ENCODE measurements around the gene EDIL3. TPM values are rescaled to one million over a fixed set of nuclear protein-coding genes. Genes with fewer than 3 reads are reported as not detected.

The EDIL3 gene
- total and polyA plus RNA-seq, 2 donors (not counting 1 experiment from before 2014, with no cell fraction given): 12.1 to 149 TPM

GRCh38 chr5:83914662-83915418, 469.8 kb downstream of the EDIL3 start:
- no peak overlapping the region for H3K27ac ChIP-seq (ENCODE audit: insufficient read depth, low read length)
- H4K20me1 ChIP-seq (ENCODE audit: control insufficient read depth, extremely low read depth, insufficient read depth, low read length): no peaks in the 10 kb centered on the region
- no peak overlapping the region for H3K4me2 ChIP-seq (ENCODE audit: extremely low read depth, insufficient read depth, low read length)
- H3K4me1 ChIP-seq (ENCODE audit: control insufficient read depth, extremely low read depth, insufficient read depth, low read length): no peaks in the 10 kb centered on the region
- no peak overlapping the region for H2AFZ ChIP-seq (ENCODE audit: low read length)
- H3K36me3 ChIP-seq (ENCODE audit: control insufficient read depth, insufficient read depth, low read length): no peaks in the 10 kb centered on the region
- H3K27me3 ChIP-seq (ENCODE audit: control insufficient read depth, insufficient read depth, low read length): no peaks in the 10 kb centered on the region
- no peaks in the 10 kb centered on the region for H3K79me2 ChIP-seq (ENCODE audit: control insufficient read depth, insufficient read depth, low read length)
- TF ChIP-seq, protein P1, sequence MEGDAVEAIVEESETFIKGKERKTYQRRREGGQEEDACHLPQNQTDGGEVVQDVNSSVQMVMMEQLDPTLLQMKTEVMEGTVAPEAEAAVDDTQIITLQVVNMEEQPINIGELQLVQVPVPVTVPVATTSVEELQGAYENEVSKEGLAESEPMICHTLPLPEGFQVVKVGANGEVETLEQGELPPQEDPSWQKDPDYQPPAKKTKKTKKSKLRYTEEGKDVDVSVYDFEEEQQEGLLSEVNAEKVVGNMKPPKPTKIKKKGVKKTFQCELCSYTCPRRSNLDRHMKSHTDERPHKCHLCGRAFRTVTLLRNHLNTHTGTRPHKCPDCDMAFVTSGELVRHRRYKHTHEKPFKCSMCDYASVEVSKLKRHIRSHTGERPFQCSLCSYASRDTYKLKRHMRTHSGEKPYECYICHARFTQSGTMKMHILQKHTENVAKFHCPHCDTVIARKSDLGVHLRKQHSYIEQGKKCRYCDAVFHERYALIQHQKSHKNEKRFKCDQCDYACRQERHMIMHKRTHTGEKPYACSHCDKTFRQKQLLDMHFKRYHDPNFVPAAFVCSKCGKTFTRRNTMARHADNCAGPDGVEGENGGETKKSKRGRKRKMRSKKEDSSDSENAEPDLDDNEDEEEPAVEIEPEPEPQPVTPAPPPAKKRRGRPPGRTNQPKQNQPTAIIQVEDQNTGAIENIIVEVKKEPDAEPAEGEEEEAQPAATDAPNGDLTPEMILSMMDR (conservative IDR thresholded peaks at IDR 0.05 in 1 of 2, IDR thresholded peaks at IDR 0.05 in 1 of 2; ENCODE audit: low read depth in 1 of 2, low read length in 2 of 2): no peak
- TF ChIP-seq EZH2 (IDR thresholded peaks at IDR 0.05; ENCODE audit: low read length, missing control alignments): no peak
- no peak overlapping the region for H3K4me3 ChIP-seq (replicated peaks in 1 of 4; ENCODE audit: control extremely low read depth in 1 of 4, insufficient read depth in 1 of 4, low read depth in 3 of 4, low read length in 4 of 4)
- no peak overlapping the region for H3K9ac ChIP-seq (ENCODE audit: insufficient read depth, low read length)
- DNase-seq (ENCODE audit: low read depth in 2 of 2): peak in 1 of 2 donors; percentile 88
- no peaks in the 10 kb centered on the region for H3K9me3 ChIP-seq (ENCODE audit: control insufficient read depth, insufficient read depth, low read depth, low read length)

GRCh38 chr5:83914199-83914598, 470.5 kb downstream of the EDIL3 start:
- Histone ChIP-seq H4K20me1 (ENCODE audit: control insufficient read depth, extremely low read depth, insufficient read depth, low read length) (no peaks in the 10 kb centered on the region), H2AFZ (ENCODE audit: low read length) (no peak overlapping the region), H3K27me3 (ENCODE audit: control insufficient read depth, insufficient read depth, low read length) (no peaks in the 10 kb centered on the region), H3K79me2 (ENCODE audit: control insufficient read depth, insufficient read depth, low read length) (no peaks in the 10 kb centered on the region), H3K4me1 (ENCODE audit: control insufficient read depth, extremely low read depth, insufficient read depth, low read length) (no peaks in the 10 kb centered on the region), H3K4me2 (ENCODE audit: extremely low read depth, insufficient read depth, low read length) (no peak overlapping the region), H3K36me3 (ENCODE audit: control insufficient read depth, insufficient read depth, low read length) (no peaks in the 10 kb centered on the region), H3K9me3 (ENCODE audit: control insufficient read depth, insufficient read depth, low read depth, low read length) (no peaks in the 10 kb centered on the region), H3K4me3 (replicated peaks in 1 of 4; ENCODE audit: control extremely low read depth in 1 of 4, insufficient read depth in 1 of 4, low read depth in 3 of 4, low read length in 4 of 4) (no peak overlapping the region), H3K9ac (ENCODE audit: insufficient read depth, low read length) (no peak overlapping the region), H3K27ac (ENCODE audit: insufficient read depth, low read length) (no peak overlapping the region)
- no peak for TF ChIP-seq EZH2 (IDR thresholded peaks at IDR 0.05; ENCODE audit: low read length, missing control alignments)
- TF ChIP-seq, protein P1 (conservative IDR thresholded peaks at IDR 0.05 in 1 of 2, IDR thresholded peaks at IDR 0.05 in 1 of 2; ENCODE audit: low read depth in 1 of 2, low read length in 2 of 2): no peak
- DNase-seq (ENCODE audit: low read depth in 2 of 2): peak in 1 of 2 donors; percentile 75

DNA sequence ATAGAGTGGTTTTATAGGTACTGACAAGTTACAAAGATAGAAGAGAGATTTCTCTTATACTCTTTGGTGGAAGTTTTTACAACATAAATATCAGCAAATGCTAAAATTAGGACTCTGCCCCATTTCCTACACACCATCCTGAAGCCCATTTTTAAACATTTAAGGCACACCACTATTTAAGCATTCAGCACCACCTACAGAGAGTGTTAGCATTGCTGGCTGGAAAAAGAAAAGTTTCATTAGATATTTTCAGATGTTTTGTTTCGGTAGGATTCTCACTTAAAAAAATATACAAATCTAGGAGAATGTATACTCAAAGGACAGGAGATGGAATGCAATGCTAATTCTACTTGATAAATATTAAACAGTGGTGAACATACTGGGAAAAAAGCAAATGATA, 471.1 kb downstream of the EDIL3 start:
- no peaks in the 10 kb centered on the region for H3K36me3 ChIP-seq (ENCODE audit: control insufficient read depth, insufficient read depth, low read length)
- no peak overlapping the region for H3K4me2 ChIP-seq (ENCODE audit: extremely low read depth, insufficient read depth, low read length)
- no peak overlapping the region for H3K9ac ChIP-seq (ENCODE audit: insufficient read depth, low read length)
- no peaks in the 10 kb centered on the region for H3K9me3 ChIP-seq (ENCODE audit: control insufficient read depth, insufficient read depth, low read depth, low read length)
- no peak for TF ChIP-seq EZH2 (IDR thresholded peaks at IDR 0.05; ENCODE audit: low read length, missing control alignments)
- TF ChIP-seq, protein P1 (conservative IDR thresholded peaks at IDR 0.05 in 1 of 2, IDR thresholded peaks at IDR 0.05 in 1 of 2; ENCODE audit: low read depth in 1 of 2, low read length in 2 of 2): no peak
- H3K4me1 ChIP-seq (ENCODE audit: control insufficient read depth, extremely low read depth, insufficient read depth, low read length): no peaks in the 10 kb centered on the region
- H2AFZ ChIP-seq (ENCODE audit: low read length): no peak overlapping the region
- H3K27ac ChIP-seq (ENCODE audit: insufficient read depth, low read length): no peak overlapping the region
- H3K27me3 ChIP-seq (ENCODE audit: control insufficient read depth, insufficient read depth, low read length): no peaks in the 10 kb centered on the region
- H3K4me3 ChIP-seq (replicated peaks in 1 of 4; ENCODE audit: control extremely low read depth in 1 of 4, insufficient read depth in 1 of 4, low read depth in 3 of 4, low read length in 4 of 4): no peak overlapping the region
- DNase-seq (ENCODE audit: low read depth in 2 of 2): no peak
- H4K20me1 ChIP-seq (ENCODE audit: control insufficient read depth, extremely low read depth, insufficient read depth, low read length): no peaks in the 10 kb centered on the region
- H3K79me2 ChIP-seq (ENCODE audit: control insufficient read depth, insufficient read depth, low read length): no peaks in the 10 kb centered on the region

Measured in fibroblast of lung (primary cell).